Smooth muscle cell of the brain vasculature (primary cell): Measurements from ENCODE around the gene CCDC27.

ENCODE experiments used
- DNase-seq: peaks from one replicate; pipeline ENCODE4 v3.0.0-alpha.2; 2012; ENCODE audit warnings: low read depth, low spot score

The CCDC27 gene

GRCh38 chr1:3717715-3718601, 34.3 kb upstream of the CCDC27 start:
- DNase-seq, result no peak

GRCh38 chr1:3718764-3719163, 33.5 kb upstream of the CCDC27 start:
- no peak for DNase-seq

- DNase-seq, result no peak
These were observed 30.2 kb upstream of the CCDC27 start for GRCh38 chr1:3721955-3722465.

GRCh38 chr1:3722846-3723245, 29.4 kb upstream of the CCDC27 start:
- no peak for DNase-seq

- peak; percentile 13 for DNase-seq
These were observed 27.7 kb upstream of the CCDC27 start for GRCh38 chr1:3724416-3725030.

GRCh38 chr1:3725366-3725765, 26.9 kb upstream of the CCDC27 start:
- DNase-seq, result no peak

GRCh38 chr1:3727042-3727824, 25.0 kb upstream of the CCDC27 start:
- DNase-seq, result no peak

- no peak for DNase-seq
These were observed 24.1 kb upstream of the CCDC27 start for GRCh38 chr1:3727825-3728776.

GRCh38 chr1:3729594-3730542, 22.4 kb upstream of the CCDC27 start:
- DNase-seq, result no peak

- no peak for DNase-seq
These were observed 21.6 kb upstream of the CCDC27 start for GRCh38 chr1:3730543-3731247.

- no peak for DNase-seq
These were observed 20.4 kb upstream of the CCDC27 start for GRCh38 chr1:3731583-3732433.

- DNase-seq, result no peak
These were observed 19.7 kb upstream of the CCDC27 start for GRCh38 chr1:3732434-3733093.

- no peak for DNase-seq
These were observed 19.0 kb upstream of the CCDC27 start for GRCh38 chr1:3733094-3733882.

GRCh38 chr1:3733883-3734589, 18.2 kb upstream of the CCDC27 start:
- no peak for DNase-seq

GRCh38 chr1:3734602-3735001, 17.6 kb upstream of the CCDC27 start:
- DNase-seq, result no peak

- DNase-seq, result no peak
These were observed 17.1 kb upstream of the CCDC27 start for GRCh38 chr1:3735027-3735681.
